Measurements from ENCODE around the gene SALL3. TPM values are rescaled to one million over a fixed set of nuclear protein-coding genes. Genes with fewer than 3 reads are reported as not detected.
"Not testable (repeated sequence)": the region's sequence is repeated elsewhere in the genome, so short reads cannot be mapped to it uniquely, and the experiment has no call there.

SALL3 gene
- total RNA-seq: not detected
- long read RNA-seq: 0 reads

DNA sequence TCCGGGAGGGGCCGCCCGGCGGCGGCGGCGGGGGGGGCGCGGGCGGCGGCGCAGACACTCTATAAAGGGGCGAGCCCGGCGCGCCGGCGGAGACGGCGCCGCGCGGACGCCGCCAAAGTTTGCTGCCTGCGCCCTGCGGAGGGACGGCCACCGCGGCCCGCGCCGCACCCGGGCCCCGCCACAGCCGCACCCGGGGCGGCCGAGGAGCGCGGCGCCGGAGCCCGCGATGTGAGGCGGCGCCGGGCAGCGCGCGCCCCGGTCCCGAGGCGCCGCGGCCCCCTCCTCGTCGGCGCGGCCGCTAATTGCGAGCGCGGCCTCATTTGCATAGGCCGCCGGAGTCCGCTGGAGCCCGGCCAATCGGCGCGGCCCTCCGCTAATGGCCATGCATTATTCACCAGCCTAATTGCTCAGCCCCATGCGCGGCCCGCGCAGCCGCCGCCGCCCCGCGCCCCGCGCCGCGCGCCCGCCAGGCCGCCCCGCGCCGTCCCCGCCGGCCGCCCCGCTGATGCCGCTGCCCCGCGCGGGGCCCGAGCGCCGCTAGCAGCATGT, at the start of gene SALL3:
Gene SALL3, plus strand, starts transcription at position 89 of the 549 bp plus-strand sequence. Its CDS starts 457 bp downstream, at position 546.
- DNase-seq: no peak
- ATAC-seq: no peak
- intact Hi-C loops (cut with micrococcal nuclease): no loop called here

DNA sequence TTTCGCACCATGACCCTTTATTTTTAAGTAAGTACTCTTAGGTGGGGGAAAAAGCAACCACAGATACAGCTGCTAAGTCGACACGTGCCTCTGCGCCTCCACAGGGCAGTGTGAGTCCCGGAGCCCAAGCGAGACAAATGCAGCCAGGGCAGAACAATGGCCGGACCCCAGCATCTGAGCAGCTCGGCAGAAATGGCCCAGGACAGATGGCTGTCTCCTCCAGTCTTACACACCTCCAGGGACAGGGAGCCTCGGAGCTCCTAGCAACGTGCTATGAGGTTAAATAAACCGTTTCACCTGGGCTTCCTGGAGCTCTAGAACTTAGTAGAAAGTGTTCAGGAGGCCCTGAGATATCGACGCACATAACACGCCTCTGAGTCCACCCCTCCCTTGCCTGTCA, 47.3 kb upstream of the SALL3 start:
- DNase-seq (no peak), ATAC-seq (no peak)
- intact Hi-C loops (cut with micrococcal nuclease): no loop called here

DNA sequence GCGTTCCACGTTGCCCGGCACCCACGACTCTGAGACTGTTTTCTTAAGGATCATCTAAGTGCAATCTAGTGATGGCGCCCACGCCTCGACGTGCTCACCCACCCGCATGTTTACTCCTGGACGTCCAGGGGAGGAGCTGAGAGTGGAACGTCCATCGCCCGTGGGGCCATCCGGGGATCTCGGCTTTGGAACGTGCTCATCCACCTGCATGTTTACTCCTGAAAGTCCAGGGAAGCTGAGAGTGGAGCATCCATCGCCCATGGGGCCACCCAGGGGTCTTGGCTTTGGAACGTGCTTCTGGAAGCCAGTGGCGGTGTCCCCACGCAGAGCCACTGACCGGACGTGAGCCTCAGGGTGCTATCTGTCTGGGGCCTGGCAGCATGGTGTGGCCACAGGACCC, 45.6 kb upstream of the SALL3 start:
- ATAC-seq (no peak), DNase-seq (no peak)
- intact Hi-C loops (cut with micrococcal nuclease): no loop called here

DNA sequence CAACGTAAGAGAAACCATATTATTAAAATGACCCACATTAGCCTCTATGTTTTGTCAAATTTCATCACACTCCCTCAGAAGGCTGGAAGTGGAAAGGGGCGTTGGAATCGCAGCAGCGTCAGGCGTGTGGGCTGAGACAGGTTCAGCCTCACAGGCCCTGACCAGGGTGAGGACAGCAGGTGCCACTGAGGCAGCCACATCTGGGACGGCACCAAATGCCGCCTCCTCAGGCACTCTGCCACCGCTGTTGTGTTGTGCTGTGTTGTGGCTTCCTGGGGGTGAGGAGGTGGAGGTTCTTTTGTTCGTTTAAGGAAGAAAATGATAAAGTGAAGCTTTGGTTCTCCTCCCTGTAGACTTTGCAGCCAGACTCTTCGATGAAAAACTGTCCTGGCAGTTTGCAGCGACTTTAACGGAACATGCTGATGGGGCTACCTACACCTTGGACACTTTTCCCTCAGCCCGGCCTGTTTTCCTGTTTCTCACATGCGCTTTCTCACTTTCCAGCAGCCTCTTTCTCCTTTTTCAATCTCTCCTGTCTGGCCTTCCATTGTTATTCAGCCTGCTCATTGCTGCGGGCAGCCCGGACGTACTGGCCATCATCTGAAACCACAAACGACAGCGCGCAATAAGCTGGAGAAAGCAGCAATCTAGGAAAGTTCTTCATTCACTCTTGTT, 44.9 kb upstream of the SALL3 start:
- no peak for ATAC-seq
- intact Hi-C loops (cut with micrococcal nuclease): no loop called here

DNA sequence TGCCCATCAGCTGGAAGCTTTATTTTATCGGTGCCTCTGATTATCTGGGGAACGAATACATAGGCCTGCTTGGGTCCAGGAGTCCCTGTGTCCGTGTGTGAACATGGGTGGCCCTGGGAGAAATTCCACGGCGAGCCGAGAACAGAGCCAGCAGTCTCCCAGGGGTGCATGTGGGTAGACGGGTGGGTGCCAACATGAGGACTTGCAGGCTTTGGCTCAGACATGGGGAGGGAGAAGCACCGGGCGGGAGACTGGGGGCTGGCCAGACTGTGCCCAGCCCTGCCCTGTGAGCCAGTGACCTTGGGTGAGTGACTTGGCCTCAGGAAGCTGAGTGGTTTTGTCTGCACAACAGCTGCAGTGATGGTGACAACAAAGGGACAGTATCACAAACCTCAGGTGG, 44.2 kb upstream of the SALL3 start:
- intact Hi-C loops (cut with micrococcal nuclease): no loop called here
- ATAC-seq (no peak), DNase-seq (no peak)

More for the DNA sequence above, 44.9 kb upstream of the SALL3 start:
- DNase-seq: no peak

DNA sequence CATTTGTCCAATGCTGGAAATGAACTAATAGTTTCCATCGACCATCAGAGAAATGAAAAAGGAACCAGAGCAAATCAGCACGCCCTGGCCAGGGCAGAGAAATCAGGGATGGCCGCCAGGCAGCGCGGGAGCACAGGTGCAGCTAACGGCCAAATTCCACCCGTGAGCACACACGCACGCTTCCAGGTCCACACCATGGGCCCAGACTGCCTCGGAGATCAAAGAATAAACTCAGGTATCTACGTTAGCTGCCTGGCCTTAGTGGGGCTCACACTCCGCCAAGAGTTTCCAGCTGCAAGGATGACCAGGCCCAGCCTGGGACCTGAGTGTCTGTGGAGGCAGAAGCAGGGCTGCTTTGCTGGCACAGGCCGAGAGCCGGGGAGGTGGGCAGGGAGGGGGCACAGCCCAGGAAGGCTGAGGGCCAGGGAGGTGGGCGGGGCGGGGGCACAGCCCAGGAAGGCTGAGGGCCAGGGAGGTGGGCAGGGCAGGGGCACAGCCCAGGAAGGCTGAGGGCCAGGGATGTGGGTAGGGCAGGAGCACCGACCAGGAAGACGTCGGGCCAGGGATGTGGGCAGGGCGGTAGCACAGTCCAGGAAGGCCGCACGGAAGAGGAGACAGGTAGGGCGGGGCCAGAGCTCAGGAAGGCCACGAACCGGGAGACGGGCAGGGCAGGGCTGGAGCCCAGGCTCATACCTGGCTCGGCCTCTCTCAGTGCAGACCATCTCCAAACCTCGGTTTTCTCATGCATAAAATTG, 43.2 kb upstream of the SALL3 start:
- DNase-seq (no peak), ATAC-seq (no peak)
- intact Hi-C loops (cut with micrococcal nuclease): no loop called here

DNA sequence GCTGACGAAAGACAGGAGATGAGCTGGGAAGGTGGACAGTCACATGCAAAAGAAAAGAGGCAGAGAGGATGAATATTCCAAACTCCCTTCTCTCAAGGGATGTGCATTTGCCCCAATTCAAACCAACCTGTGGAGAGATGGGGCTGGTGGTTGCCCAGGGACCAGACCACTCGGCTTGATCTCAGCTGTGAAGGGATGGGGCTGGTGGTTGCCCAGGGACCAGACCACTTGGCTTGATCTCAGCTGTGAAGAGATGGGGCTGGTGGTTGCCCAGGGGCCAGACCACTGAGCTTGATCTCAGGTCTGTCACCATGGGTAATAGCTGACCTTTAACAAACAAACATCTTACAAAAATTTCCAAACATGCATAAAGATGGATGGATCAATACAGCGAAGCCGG, 42.5 kb upstream of the SALL3 start:
- ATAC-seq (no peak), DNase-seq (no peak)
- intact Hi-C loops (cut with micrococcal nuclease): no loop called here

DNA sequence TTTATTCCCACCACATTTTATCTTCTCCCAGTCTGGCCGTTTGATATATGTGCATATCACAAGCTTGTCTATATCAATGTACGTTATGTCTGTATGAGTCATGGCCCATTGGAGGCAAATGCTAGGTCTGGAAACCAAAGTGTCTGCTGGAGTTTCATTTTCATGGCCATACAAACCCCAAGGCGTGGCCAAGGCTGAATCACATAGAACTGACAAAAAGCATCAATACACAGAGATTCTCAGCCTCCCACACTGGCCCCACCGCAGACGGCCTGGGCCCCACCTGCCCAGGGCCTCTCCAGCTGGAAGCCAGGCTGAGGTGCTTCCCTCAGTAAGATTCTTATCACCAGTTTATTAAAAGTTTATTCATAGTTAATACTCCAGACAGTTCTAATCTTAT, 40.5 kb upstream of the SALL3 start:
- DNase-seq: no peak
- ATAC-seq: no peak
- intact Hi-C loops (cut with micrococcal nuclease): no loop called here

DNA sequence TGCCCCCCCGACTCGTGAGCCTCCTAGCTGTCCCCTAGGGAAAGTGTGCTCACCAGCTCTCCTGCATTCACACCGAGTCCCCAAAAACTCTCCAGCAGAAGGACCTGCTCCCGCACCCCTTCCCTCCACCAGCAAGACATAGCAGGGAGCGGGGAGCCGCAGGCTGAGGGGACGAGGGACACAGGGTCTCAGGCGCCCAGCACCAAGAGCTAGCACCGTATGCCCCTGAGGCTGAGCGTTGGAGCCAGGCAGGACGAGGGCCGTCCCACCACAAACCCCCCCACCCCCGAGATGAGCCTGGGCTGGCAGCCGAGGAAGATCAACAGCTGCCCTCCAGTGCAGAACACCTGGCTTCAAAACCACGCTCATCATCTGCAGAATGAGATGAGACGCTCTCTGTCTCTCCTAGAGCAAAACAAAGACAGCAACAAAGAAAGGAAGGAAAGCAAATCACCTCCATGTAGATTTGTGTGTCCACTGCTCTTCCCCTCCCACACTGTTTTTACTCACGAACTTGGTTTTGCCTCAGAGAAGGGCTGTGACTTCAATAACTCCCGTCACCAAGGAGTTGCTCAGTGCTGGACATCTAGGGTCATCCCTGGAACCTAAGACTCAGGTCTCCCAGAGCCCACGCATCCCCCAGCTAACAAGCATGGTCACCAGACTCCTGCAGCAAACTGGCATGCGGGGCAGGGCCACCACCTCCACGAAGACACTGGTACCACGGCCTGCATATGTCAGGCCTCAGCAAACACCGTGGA, 39.7 kb upstream of the SALL3 start:
- DNase-seq (no peak), ATAC-seq (no peak)
- intact Hi-C loops (cut with micrococcal nuclease): no loop called here

DNA sequence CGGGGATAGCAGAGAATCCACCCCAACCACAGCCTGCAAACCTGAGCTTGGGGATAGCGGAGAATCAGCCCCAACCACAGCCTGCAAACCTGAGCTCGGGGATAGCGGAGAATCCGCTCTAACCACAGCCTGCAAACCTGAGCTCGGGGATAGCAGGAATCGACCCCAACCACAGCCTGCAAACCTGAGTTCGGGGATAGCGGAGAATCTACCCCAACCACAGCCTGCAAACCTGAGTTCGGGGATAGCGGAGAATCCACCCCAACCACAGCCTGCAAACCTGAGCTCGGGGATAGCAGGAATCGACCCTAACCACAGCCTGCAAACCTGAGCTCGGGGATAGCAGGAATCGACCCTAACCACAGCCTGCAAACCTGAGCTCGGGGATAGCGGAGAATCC, 37.4 kb upstream of the SALL3 start:
- intact Hi-C loops (cut with micrococcal nuclease); ATAC-seq; DNase-seq: not testable (repeated sequence)

DNA sequence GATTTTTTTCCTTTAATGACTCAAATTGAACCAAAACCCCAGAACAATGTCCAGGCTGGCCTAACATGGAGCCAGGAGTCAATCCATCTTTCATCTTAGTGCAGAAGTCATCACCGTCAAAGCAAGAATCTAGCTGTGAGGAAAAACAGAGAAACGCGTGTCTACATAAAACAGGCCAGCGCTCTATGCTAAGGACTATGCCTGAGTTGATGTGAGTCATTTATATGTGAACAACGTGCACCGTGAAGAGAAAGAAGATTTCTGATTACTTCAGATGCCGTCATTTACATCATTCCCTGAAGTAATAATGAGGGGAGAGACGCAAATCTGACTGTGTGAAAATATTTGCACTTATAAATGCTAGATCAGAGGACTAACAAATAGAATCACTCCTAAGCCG, 34.0 kb upstream of the SALL3 start:
- intact Hi-C loops (cut with micrococcal nuclease): no loop called here
- DNase-seq: no peak
- ATAC-seq: no peak

DNA sequence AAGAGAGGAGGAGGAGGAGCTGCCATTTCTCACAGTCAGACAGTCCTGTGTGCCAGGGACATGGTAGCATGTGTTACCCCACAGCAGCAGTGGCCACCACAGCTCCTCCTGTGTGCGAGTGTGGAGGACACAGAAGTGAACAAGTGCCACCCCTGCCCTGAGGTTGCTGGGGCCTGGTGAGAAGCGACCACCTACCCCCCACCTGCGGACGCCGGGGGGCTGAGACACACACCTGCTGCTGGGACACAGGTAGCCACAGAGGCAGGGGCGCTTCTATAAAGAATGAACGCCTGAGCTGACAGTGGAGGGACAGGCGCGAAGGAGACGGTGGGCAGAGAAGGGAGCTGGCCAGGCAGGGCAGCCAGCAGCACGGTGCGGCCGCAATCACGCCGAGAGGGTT, 32.3 kb upstream of the SALL3 start:
- DNase-seq: no peak
- ATAC-seq: no peak
- intact Hi-C loops (cut with micrococcal nuclease): no loop called here

DNA sequence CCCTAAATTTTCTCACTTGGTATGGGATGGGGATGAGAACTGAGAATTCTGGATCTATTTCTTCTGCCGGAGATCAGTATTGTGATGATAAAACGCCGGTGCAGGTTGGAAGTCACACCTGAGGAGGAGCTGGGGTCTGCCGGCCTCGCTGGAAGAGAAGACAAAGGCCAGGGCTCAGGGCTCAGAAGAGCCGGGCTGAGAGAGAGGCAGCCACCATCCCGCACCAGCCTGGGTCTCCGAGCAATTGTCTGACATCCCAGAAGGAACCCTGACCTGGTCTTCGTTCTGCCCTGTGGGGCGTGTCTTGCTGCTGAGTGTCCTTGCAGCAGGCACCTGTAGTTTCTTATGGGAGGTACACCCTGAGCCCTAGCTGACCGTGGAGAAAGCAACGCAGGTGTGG, 31.4 kb upstream of the SALL3 start:
- DNase-seq (no peak), ATAC-seq (no peak)
- intact Hi-C loops (cut with micrococcal nuclease): no loop called here

DNA sequence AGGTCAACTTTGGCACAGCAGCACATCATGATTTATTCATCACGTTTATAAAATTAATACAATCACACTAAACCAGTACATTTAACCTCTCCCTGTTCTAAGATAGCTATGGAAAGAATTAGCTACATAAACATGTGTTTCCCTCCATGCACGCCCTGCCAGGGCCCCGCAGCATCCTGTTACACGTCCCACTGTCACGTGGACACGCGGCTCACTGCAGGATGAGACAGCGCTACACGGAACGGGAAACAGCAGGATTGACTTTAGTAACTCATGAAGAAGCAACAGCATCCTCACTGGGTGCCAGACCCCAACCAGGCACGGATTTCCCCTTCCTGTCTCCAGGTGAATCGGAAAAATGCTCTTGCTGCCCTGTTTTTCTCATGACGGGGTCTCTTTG, 30.9 kb upstream of the SALL3 start:
- intact Hi-C loops (cut with micrococcal nuclease): no loop called here
- ATAC-seq: no peak
- no peak for DNase-seq

DNA sequence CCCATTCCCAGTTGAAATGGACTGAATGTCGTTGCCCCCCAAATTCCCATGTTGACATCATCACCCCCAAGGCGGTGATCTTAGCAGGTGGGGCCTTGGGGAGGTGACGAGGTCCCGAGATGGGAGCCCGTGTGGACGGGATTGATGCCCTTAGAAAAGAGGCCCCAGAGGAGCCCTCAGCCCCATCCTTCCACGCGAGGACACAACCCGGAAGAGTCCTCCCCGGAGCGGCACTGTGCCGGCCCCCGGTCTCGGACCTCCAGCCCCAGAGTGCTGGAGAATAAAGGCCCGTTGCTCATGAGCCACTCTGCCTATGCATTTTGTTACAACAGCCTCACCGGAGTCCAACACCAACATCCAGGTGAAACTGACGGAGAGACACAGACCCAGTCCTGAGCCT, 30.4 kb upstream of the SALL3 start:
- intact Hi-C loops (cut with micrococcal nuclease): no loop called here
- DNase-seq (no peak), ATAC-seq (no peak)

DNA sequence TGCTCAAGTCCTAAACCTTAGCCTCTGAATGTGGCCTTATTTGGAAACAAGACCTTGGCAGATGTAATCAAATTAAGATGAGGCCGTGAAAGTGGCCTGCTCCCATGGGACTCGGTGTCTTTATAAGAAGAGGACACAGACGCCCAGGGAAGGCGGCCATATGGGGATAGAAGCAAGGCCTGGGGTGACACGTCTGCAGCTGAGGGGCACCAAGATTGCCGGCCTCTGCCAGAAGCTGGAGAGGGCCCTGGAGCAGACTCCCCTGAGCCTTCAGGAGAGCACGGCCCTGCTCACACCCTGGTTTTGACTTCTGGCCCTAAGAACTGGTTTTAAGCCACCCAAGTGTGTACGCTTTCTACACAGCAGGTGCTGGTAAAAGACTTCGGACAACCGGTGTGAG, 29.2 kb upstream of the SALL3 start:
- DNase-seq: no peak
- intact Hi-C loops (cut with micrococcal nuclease): no loop called here
- ATAC-seq: no peak

DNA sequence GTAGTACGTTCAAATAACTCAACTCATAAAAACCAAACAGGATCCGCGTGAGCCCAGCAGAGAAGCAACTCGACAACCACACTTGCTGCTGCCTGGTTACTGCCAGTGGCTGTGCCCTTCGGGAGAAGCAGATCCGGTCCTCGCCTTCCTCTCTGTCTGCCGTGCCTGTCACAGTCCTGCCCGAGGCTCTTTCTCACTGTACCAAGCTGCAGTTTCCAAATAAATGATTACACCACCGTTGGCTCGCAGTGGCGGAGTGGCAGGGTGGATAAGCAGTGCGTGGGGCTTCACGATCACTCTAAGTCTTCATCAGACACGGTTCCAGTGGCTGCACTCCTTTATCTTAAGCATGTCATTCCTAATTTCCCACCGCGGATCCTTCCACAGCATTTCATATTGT, 26.1 kb upstream of the SALL3 start:
- ATAC-seq (no peak), DNase-seq (no peak)
- intact Hi-C loops (cut with micrococcal nuclease): no loop called here

DNA sequence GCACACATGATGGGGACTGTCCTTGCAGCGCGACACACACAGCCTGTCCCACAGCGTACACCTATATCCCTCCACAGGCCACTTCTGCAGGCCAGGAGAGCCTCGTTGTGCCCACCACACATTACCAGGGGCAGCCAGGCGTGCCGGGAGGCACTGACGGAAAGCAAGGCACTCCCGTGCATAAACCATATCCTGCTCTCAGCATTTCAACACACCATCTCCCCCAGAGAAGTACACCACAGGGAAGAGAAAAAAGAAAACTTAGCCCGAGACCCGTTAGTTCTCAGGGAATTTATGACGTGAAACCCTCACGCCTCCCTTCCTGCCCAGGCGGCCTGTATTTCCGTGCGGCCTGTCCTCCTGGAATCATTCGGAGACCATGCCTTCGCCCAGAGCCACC, 24.6 kb upstream of the SALL3 start:
- ATAC-seq (no peak), DNase-seq (no peak)
- intact Hi-C loops (cut with micrococcal nuclease): no loop called here

DNA sequence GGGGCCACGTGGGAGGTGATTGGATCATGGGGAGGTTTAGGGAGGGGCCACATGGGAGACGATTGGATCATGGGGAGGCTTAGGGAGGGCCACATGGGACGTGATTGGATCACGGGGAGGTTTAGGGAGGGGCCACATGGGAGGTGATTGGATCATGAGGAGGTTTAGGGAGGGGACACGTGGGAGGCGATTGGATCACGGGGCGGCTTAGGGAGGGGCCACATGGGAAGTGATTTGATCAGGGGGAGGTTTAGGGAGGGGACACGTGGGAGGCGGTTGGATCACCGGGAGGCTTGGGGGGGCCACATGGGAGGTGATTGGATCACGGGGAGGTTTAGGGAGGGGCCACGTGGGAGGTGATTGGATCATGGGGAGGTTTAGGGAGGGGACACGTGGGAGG, 22.5 kb upstream of the SALL3 start:
- DNase-seq (no peak), ATAC-seq (no peak)
- intact Hi-C loops (cut with micrococcal nuclease): no loop called here

DNA sequence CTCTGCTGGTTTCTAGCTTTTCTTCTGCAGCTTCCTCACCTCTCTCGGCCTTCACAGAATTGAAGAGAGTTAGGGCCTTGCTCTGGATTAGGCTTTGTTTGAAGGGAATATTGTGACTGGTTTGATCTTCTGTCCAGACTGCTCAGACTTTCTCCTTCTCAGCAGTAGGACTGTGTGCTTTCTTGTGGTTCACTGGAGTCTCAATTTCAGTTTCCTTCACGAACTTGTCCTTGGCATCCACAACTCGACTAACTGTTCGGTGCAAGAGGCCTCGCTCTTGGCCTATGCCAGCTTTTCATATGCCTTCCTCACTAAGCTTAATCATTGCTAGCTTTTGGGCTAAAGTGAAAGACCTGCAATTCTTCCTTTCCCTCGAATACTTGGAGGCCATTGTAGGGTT, 18.9 kb upstream of the SALL3 start:
- intact Hi-C loops (cut with micrococcal nuclease): no loop called here
- ATAC-seq (no peak), DNase-seq (no peak)

Data from left ventricle myocardium superior (tissue), 1 donor.